ENCODE data around the gene ACOXL.

DNA sequence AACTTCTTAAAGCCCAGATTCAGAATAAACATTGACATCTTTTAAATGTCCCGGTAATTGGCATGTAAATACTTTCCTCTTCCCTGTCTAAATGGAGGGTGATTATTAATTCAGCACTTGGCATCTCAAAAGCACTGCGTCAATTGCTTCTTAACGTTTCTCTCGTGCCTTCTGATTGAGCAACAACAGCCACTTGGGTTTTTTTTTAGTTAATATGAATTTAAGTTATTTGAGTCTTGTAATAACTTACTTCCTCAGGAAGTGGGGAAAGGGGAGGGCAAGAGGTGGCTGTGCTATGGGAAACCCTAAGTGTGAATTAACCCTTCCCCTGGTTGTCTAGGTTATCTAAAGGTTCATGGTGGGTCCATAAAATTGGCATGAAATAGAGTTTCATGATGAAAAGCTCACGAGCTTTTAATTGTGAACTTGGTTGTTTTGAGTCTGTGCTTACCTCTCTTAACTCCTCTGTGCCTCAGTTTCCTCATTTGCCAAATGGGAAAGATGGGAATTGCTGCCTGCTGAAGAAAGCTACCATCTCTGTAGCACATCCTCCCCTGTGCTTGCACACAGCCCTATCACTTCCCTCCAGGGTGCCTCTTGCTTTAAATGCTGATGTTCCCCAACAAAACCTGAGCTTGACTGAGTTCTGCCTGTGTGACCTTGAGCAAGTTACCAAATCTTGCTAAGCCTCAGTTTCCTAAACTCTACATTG is 262.0 kb downstream of the ACOXL start:
- no peak for TF ChIP-seq EZH2 (IDR thresholded peaks at IDR 0.05; ENCODE audit: low read depth, low read length, severe bottlenecking)
- TF ChIP-seq HDAC6 (IDR thresholded peaks at IDR 0.05; ENCODE audit: low read depth, low read length) = no peak
